HG02970 (cell line): ENCODE measurements around the gene PREX1.

Source experiments
- ATAC-seq: cut with Tn5 transposase; IDR thresholded peaks from one replicate; pipeline ENCODE4 v1.9.1; 2021; ENCODE audit warnings: mild to moderate bottlenecking, moderate library complexity, moderate number of reproducible peaks; ENCODE audit not compliant: unreplicated experiment, low FRiP score

Gene PREX1

DNA sequence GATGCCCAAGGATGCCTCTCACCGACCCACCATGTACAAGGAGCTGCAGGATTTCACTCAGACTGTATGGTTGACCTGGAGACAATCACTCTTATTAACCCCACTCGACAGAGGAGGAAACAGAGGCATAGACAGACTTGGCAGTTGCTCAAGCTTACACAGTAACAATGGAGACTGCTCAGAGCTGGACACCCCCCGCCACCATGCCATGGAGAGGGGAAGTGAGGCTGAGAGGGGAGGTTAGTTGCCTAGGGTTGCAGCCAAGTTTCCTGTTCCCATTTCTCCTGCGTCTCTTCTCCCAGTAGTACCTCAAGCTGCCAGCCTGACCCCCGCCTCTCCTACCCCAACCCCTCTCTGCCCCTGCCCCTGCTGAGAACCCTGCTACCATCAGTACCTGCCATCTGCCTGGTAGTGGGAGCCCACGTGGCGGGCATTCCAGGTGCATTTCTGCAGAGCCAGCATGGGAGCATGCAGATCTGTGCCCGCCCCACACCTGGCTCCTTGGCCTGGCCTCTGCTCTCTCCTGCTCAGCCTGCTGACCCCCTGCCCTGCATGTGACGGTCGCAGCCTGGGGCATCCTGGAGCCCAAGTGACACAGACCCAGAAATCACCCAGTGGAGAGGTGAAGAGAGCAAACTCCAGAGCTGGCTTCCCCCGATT lies 157.7 kb downstream of the PREX1 start:
- ATAC-seq, result no peak

DNA sequence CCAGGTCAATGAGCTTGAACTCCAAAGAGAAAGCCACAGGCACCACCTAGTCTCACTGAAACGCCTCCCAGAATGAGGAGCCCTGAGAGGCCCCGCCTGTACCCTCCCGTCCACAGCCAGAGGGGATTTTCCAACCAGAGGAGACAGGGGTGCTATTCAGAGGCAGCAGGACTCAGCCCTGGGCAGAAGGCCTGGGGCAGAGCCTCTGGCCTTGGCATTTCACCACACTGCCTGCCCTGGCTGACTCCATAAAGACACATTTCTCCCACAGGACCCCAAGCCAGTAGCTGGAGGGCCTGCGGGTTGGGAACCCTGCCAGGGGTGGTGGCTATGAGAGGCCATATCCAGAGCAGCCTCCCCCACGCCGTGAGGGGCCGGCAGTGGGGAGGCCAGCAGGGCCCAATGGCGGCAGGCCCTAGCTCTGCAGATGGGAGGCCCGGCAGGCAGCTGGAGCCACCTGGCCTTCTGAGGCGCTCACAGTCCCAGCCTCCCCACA lies 159.3 kb downstream of the PREX1 start:
- no peak for ATAC-seq

DNA sequence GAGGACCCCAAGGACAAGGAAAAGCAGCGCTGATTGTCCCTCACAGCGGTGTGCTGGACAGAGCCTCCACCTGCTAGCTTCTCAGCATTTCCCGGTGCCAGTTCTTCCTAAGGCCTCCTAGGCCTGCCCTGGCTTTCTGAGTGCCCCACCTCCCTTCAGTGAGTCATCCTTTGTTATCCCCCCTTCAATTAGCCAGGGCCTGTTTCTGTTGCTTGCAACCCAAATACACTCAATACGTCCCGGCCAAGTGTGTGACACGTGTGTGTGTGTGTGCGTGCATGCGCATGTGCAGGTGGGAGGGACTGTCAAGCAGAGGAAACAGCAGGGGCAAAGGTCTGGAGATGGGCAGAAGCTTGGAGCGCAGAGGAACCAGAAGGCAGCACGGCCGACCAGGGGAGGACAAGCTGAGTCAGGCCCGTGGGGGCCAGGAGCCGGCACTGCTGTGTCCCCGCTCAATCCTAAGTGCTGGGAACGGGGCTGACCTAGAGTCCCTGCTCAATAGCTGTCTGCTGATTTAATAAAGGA lies 159.8 kb downstream of the PREX1 start:
- no peak for ATAC-seq

DNA sequence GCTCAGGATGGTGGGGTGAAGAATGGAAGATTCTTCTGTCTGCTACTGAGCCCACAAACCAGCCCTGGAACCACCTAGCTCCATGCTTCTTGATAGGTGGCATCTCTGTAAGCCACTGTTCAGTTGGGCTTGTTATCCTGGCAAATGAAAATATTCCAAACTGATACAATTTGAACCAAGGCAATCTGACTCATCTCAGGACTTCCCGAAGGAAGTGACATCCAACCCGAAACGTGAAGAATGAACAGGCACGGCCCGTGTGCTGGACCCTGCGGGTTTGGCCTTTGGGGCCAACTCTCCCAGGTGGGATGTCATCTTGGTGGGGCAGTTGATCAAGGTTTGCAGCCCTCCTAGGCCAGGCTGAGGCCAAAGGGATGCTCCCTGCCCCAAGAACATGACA lies 160.3 kb downstream of the PREX1 start:
- no peak for ATAC-seq

DNA sequence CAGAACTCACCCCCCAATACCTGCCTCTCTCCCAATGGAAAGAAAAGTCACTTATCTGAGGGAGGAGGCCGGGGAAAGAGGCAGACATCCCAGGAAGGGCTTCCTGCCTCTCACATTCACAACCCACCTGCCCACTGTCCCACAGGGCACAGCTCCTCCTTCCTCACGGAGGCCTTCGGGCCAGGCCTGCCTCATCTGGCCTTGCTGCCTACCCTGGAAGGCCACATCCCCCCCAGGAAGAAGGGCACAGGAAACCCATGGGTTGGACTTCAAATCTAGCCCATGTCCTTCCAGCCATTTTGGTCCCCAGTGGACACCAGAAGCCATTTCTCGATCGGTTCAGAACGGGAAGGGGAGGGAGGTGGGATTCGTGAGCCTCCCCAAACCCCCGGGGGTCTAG lies 162.0 kb downstream of the PREX1 start:
- no peak for ATAC-seq

DNA sequence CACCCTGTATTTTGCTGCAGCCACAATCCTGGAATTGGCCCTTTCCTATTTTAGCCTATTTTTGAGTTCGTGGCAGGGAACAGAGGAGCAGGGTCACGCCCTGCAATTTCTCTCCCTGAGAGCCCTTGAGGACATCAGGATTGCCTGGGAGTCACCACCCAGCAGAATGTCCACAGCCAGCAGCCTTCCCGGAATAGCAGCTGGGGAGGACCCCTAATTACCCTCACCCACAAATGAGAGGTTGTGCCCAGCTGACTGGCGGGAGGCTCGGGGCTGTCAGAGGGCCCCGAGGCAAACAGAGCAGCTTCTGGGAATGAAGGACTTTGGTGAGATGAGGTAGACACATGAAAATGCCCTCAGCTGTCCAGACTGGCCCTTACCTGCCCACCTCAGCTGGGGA lies 165.1 kb downstream of the PREX1 start:
- no peak for ATAC-seq

DNA sequence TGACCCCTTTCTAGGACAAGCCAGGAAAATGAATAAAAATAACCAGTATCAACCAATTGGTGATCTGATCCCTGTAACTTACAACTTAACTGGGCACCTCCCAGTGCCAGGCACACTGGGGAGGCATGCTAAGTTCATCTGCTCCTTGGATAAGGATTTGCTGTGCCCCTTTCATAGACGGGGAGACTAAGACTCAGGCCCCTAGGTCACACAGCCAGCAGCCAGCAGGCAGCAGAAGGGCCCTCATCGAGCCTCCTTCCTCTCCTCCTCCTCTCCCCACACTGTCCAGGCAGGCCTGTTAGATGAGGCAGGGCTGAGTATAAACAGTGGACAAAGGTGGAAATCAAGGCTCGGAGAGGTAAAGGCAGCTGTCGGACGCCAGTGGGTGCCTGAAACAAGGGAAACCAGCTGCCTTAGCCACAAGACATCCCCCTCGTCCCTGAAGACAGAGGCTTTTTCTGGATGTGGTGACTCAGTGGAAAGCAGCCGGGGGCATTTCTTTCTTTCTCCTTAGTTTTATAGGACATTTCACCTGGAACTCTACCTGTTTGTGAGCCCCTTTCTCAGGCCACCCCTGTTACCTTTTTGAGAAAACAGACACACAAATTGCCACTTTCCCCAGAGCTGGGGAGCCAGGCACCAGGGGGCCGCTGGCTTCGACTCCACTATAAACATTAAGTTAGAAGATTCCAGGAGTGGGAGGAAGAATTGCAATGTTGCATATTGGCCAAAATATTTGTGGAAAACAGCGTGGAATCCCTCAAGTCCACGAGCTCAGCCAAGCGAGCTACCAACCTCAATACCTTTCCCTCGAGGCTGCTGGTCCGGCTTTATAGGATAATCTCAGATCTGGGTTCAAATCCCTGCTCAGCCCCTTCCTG lies 166.0 kb downstream of the PREX1 start:
- ATAC-seq, result no peak

DNA sequence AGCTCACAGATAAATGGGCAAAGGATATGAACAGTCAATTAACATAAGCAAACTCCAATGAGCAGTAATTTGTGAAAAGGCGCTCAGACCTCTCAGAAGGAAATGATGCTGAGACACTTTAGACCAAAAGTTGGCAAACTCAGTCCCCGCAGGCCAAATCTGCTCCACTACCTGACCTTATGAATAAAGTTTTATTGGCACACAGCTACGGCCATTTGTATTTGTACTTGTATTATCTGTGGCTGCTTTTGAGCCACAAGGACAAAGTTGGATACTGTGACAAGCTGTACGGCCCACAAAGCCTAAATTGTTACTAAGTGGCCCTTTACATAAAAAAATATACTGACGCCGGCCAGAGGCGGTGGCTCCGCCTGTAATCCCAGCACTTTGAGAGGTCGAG lies 167.0 kb downstream of the PREX1 start:
- no peak for ATAC-seq

DNA sequence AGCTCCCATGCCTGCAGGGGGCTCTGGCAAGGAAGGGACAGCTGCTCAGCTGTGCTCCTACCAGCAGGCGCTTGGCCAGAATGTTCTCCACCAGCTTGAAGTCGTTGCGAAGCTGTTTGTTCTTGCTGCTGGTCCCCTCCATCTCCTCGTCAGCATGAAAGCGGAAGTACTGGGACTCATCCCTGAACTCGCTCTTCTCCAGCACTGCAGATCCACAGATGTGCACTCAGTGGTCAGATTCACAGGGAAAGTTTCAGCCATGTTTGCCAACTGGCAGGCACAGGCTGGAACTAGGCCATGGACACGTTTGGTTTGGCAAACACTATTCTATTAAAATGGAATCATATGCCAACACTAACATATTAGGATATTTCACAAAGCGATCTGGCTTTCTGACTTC lies 167.9 kb downstream of the PREX1 start:
- no peak for ATAC-seq

DNA sequence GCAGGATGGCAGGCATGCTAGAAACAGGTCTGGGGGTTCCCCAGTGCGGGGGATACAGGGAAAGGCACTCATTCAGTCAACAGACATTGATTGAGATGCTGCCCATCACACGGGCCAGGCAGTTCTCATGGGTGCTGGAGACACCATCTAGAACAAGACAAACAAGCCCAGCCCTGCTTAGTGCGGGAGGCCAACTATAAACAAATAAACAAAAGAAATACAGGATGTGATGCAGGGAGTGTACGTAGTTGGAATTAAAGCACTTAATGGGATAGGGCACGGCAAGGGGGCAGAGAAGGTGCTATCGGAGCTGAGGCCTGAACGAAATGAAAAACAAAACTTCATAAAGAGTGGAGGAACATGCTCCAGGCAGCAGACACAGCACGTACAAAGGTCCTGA lies 169.3 kb downstream of the PREX1 start:
- no peak for ATAC-seq

DNA sequence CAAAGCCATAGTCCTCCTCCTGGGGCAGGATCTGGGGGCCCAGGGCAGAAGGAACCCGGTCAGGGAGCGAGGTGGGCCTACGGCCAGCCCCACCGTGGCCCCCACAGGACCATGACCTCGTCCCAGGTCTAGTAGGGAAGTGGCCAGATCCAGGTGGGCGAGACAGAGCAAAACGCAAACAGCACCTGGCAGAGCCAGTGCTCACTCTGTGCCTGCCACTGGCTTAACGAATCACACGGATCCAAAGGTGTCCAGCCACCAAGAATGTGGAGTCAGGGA lies 169.7 kb downstream of the PREX1 start:
- ATAC-seq, result no peak

DNA sequence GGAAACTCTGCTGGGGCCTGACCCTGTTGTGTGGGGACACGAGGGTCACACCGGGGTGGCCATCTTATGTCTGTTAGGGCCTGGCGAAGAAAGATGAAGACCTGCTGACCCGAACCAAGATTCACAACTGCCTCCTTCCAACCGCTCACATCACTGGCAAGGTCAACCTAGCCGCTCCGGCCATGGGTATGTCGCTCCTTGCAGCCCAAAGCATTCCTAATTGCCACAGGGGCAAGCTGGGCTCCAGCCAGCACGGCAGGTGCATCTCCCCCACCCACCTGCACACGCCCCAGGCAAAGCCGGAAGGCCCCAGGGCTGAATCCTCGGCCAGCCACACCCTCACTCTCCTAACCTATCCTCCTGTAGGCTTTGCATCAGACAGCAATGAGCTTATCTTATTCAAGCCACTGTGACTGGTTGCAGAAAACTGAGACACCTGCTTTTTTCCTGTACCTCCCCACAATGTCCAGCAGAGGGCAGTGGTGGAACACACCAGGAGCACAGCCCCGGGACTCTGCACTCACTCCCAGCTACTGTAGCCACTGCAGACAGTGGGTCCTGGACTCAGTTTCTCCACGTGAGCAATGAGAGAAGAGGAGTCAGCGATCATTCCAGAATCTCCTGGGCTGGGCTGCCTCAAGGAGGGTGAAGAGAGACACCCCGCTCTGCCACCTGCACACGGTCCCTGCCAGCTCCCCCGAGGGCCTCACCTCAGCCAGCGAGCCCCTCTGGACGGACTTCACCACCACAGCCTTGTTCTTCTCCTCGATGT lies 170.2 kb downstream of the PREX1 start:
- no peak for ATAC-seq

DNA sequence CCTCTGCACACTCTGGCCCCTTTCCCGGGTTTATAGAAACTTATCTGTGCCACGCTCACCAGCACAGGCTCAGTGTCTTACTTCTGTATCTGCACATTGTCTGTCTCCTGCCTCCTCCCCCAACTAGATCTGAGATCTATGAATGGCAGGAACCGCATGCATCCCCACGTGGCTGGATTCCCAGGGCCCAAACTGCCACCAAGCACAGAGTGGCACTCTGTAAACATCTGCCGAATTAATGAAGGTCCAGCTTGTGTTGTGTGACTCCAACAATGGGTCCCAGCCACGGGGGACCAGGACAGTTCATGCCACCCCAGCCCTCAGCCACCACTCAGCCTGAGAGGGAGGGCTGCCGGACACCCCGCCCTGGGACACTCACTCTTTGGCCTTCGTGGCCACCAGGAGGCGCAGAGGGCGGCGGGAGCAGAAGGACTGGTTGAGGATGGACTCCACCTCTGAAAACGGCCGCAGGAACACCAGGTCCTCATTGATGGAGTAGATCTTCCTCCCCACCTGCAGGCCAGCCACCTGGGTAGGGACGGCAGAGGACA lies 171.1 kb downstream of the PREX1 start:
- ATAC-seq, result no peak

DNA sequence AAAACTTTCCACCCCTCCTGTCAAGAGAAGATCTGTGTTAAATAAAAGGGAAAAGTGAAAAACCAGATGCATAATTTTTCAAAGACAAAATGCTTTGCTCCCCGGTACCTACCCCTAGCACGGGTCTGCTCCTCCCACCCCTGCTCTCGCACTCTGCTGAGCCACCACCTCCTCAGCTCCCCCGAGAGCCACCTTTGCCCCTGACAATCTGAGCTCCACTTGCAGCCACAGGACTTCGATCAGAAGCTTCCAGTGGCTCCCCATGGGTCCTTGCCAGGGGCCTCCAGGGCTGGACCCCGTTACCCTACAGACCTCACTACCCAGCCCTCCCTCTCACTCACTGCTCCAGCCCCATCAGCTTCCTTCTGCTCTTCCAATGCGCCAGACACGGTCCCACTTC lies 171.7 kb downstream of the PREX1 start:
- no peak for ATAC-seq

DNA sequence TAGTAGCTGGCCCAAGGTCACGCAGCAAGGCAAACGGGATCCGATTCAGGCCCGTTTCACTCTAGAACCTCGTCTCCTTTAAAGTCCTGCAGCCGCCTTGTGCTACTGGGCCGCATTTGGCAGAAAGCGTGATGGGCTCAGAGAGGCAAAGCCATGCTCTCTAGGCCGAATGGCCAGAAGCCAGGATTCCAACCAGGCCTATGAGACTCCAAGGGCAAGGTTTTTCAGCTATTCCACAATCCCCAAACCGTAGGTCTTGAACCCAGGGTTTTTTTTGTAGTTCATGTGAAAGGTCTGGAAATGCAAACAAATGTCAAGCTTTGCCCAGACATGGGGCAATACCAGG lies 174.1 kb downstream of the PREX1 start:
- no peak for ATAC-seq

DNA sequence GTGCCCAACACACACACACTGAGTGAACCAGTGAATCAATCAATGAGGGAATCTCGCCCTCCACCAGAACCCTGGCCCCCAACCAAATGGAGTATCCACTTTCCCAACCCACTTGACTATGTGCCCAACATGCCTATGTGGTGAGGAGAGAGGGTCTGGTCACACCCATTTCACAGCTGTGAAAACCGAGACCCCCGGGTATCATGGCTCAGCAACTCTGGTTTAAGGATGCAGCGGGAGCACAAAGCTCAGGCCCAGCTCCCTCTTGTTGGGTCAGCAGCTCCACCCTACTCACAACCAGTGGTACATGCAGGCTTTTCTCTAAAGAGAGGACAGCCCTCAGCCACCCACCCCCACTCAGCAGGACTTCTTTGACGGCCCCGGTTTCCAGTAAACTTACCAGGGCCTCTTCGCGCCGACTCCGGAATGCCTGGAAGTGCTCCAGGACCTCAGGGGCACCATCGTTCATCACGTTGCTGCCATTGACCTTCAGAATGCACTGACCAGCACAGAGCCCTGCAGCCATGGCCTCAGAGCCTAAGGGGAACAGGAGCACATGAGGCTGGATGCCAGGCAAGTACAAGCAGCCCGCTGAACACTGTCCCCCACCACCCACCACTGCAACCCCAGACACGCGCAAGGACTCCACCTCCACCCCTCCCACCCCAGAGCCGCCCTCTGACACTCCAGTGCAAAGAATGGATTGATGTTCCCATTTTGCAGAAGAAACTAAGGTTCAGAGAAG lies 174.7 kb downstream of the PREX1 start:
- ATAC-seq, result no peak

DNA sequence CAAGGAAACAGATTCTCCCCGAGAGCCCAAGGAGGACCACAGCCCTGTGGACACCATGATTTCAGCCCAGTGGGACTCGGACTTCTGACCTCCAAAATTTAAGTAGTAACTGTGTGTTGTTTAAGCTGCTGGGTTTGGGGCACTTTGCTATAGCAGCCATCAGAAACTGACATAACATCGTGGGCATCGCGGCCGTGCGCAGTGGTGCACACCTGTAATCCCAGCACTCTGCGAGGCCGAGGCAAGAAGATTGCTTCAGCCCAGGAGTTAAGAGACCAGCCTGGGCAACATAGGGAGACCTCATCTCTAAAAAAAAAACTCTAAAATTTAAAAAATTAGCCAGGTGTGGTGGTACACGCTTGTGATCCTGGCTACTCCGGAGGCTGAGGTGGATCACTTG lies 175.8 kb downstream of the PREX1 start:
- ATAC-seq, result no peak

DNA sequence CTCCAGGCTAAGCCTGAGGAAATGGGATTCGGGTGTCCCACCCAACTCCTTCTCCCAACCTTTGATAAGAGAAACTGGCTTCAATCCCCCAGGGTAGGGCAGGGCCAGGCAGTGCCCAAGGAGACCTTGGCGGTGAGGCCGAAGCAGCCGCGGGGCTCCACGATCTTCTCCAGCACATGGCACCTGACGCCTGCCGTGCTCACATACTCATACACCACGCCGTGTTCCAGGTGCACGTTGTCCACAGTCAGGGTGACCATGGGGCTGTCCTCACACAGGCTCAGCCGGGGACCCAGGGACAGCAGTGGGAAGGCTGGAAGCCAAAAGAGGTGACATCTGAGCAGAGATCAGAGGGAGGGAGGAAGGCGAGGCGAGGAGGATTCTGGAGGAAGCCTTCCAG lies 176.5 kb downstream of the PREX1 start:
- ATAC-seq, result no peak

DNA sequence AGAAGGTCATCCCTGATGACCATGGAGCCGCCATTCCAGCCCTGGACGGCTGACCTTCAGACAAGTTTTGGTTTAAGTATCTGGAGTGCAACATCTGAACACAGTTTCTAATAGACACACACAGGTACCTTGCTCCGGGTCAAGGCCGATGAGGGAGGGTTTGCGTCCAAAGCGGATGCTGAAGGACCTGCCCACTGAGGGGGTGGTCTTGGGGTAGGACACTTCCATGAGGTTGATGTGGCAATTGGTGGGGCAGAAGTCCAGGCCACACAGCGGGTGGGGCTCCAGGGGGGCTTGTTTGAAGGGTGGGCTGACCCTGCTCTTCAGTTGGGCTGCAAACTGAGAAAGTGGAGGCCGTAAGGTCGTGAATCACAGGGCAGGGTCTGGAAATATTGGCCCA lies 177.9 kb downstream of the PREX1 start:
- no peak for ATAC-seq

DNA sequence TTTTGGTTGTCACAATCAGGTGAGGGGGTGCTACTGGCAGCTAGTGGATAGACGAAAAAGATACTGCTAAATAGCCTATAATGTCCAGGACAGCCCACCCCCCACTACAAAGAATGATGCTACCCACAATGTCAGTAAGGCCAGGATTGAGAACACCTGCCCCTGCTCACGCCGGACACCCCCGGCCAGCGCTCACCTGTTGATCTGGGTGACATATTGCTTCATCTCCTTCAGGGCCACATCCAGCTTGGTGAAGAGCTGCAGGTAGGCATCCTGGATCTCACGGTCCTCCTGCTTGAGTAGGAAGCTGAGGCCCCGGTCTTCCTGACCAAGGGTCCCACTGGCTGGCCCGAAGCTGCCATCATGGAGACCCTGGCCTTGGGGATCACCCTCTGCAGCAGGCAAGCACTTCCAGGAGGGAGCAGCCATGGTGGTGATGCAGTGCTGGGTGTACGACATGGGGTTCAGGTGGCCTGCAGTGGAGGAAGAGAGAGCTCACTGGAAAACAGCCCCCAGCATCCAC lies 178.6 kb downstream of the PREX1 start:
- ATAC-seq, result no peak
